Panc1 (cell line): ENCODE data around the gene TDRKH. TPM values are rescaled to one million over a fixed set of nuclear protein-coding genes. Genes with fewer than 3 reads are reported as not detected.

ENCODE experiments used
- ATAC-seq: fragments of 200-7000 bp; cut with Tn5 transposase; 2 replicates; pipeline ENCODE4 v1.9.1; 2020; ENCODE audit warnings: mild to moderate bottlenecking, moderate library complexity
- BruUV-seq: library from RNA; stranded (reverse); fragments of 400-500 nt; replicated peaks from 2 replicates; lab custom pipeline; 2021; lab: Mats Ljungman, UMichigan
- CTCF ChIA-PET: fragments of 300-600 bp; sonication (Branson Sonifier 250); formaldehyde crosslinking; loops from one replicate; lab custom pipeline; 2022; ENCODE audit warnings: antibody characterized with exemption; lab: Charles Lee
- POLR2A ChIA-PET: fragments of 300-600 bp; sonication (Branson Sonifier 250); formaldehyde crosslinking; loops from one replicate; lab custom pipeline; 2022; ENCODE audit warnings: antibody characterized with exemption; lab: Charles Lee
- DNase-seq: peaks from one replicate; pipeline ENCODE4 v3.0.0-alpha.2; 2010; ENCODE audit warnings: low read depth, low spot score
- H3K27ac ChIP-seq: 2 replicates; pipeline ENCODE4 v1.5.1; 2011; ENCODE audit warnings: mild to moderate bottlenecking, low read length, inconsistent platforms
- H3K27me3 ChIP-seq: fragments of 200-500 bp; sonication (Bioruptor generic); 2 replicates; pipeline ENCODE4 v1.6.0; 2014; ENCODE audit warnings: low read length, inconsistent platforms; ENCODE audit not compliant: control insufficient read depth, insufficient read depth
- H3K36me3 ChIP-seq: fragments of 200-500 bp; sonication (Bioruptor generic); 2 replicates; pipeline ENCODE4 v1.5.1; 2014; ENCODE audit warnings: inconsistent platforms, mild to moderate bottlenecking, low read length, moderate library complexity; ENCODE audit not compliant: control insufficient read depth, insufficient read depth
- H3K4me1 ChIP-seq: 2 replicates; pipeline ENCODE4 v1.5.1; 2011; ENCODE audit warnings: inconsistent platforms, mild to moderate bottlenecking, low read length, moderate library complexity; ENCODE audit not compliant: control insufficient read depth, insufficient read depth
- H3K4me3 ChIP-seq, 2 experiments: 2 replicates each; pipeline ENCODE4 v1.5.1; 2011 to 2012; ENCODE audit warnings: low read depth in 2 of 2, low read length in 2 of 2, mild to moderate bottlenecking in 2 of 2, inconsistent platforms in 1 of 2, moderate library complexity in 1 of 2
- H3K9me3 ChIP-seq: fragments of 200-500 bp; sonication (Bioruptor generic); 2 replicates; pipeline ENCODE4 v1.5.1; 2014; ENCODE audit warnings: low read depth, mild to moderate bottlenecking, inconsistent platforms, low read length, moderate library complexity; ENCODE audit not compliant: control insufficient read depth, insufficient read depth
- POLR2AphosphoS5 ChIP-seq: IDR thresholded peaks from 2 replicates; pipeline ENCODE4 v1.6.1; 2012; ENCODE audit warnings: mild to moderate bottlenecking, low read depth, low read length, moderate library complexity
- SIN3A ChIP-seq: IDR thresholded peaks from 2 replicates; pipeline ENCODE4 v1.6.1; 2012; ENCODE audit warnings: low read depth, mild to moderate bottlenecking, low read length, moderate library complexity, borderline replicate concordance; ENCODE audit not compliant: insufficient read depth
- TCF7L2 ChIP-seq: IDR thresholded peaks from 2 replicates; pipeline ENCODE4 v1.6.1; 2011; ENCODE audit warnings: mild to moderate bottlenecking, low read depth, low read length, inconsistent platforms
- in situ Hi-C: cut with HindIII; loops from 2 replicates; pipeline ENCODE4 v1.10.0; 2016; ENCODE audit warnings: low sequenced_read_pairs, low pct_unique_long_range_greater_than_20kb
- intact Hi-C: fragments of 100-400 bp; cut with micrococcal nuclease; formaldehyde crosslinking; loops from one replicate; pipeline ENCODE4 v1.10.0; 2022; ENCODE audit not compliant: unreplicated experiment
- total RNA-seq: library from RNA; stranded (reverse); gene quantifications from one replicate; pipeline ENCODE4 v1.2.1, GENCODE V29; 2021; ENCODE audit not compliant: unreplicated experiment
- TF ChIP-seq, protein P1 (sequence below), 2 experiments: IDR thresholded peaks; 2 replicates each; pipeline ENCODE4 v1.6.1; 2011 to 2012; ENCODE audit warnings: low read depth in 2 of 2, control low read depth in 1 of 2, low read length in 1 of 2, mild to moderate bottlenecking in 1 of 2, moderate library complexity in 1 of 2; ENCODE audit not compliant: insufficient read depth in 1 of 2
- TF ChIP-seq, protein P2 (sequence below): fragments of 450-650 bp; IDR thresholded peaks from 2 replicates; pipeline ENCODE4 v1.5.1; 2017; ENCODE audit warnings: mild to moderate bottlenecking

TDRKH gene
- total RNA-seq, 1 experiment from 2014 or later: 33.6 TPM

DNA sequence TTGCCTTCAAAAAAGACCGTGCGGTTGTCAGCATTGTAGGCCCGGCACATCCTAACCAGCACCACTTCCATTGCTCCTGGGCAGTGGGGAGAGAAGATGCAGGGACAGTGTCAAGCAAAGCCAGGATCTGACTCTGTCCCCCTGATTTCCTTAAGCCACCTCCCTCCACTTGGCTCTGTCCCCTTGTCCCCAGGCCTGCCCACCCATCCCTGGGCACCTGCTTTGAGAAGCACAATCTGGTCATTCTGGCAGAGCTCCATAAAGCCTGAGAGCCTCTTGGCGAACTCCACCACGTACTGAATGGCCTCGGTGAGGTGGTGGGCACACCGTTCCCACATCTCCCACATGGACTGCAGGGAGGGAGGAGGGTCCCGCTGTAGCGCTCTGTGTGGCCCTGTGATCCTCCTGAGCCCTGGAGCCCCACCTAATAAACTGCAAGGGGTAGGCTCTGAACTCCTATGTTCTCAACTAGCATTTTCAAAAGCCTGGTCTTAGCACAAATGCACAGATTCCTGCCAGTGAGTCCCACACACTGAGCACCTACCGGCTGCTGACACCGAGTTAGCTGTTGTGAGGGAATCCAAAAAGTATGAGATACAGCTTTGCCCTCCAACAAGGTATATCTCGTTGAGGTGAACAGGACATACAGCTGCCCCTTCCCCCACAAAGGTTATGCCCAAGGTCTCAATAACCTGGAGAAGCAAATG is 23.1 kb upstream of the TDRKH start:
- POLR2A ChIA-PET: no interaction called here
- DNase-seq: no peak
- no peak overlapping the region for H3K27ac ChIP-seq

DNA sequence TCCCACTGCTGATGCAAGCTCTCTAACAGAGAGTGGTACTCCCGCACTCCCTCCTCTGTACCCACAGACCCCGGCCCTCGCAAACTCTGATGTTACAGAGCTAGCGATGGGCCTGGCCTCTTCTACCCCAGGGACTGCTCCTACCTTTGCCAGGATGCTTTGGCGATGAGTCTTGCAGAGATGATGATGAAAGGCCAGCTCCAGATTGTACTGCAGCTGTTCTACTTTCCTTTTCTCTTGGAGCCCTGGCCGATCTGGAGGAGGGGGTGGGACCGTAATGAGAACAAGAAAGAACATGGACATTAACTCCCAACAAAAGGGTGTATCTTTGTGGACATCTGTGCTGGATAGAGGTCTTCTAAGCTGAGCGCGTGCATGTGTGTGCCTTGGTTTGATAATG is 20.9 kb upstream of the TDRKH start:
- no peak overlapping the region for H3K4me3 ChIP-seq
- H3K4me1 ChIP-seq: peaks cover 3% of the 10 kb centered on the region; the same call in 1 of the 2 replicates
- ATAC-seq (no peak), DNase-seq (no peak)
- H3K9me3 ChIP-seq: no peaks in the 10 kb centered on the region
- in situ Hi-C loops (no loop called here), intact Hi-C loops (no loop called here)
- H3K27me3 ChIP-seq: no peaks in the 10 kb centered on the region
- TF ChIP-seq, protein P1, sequence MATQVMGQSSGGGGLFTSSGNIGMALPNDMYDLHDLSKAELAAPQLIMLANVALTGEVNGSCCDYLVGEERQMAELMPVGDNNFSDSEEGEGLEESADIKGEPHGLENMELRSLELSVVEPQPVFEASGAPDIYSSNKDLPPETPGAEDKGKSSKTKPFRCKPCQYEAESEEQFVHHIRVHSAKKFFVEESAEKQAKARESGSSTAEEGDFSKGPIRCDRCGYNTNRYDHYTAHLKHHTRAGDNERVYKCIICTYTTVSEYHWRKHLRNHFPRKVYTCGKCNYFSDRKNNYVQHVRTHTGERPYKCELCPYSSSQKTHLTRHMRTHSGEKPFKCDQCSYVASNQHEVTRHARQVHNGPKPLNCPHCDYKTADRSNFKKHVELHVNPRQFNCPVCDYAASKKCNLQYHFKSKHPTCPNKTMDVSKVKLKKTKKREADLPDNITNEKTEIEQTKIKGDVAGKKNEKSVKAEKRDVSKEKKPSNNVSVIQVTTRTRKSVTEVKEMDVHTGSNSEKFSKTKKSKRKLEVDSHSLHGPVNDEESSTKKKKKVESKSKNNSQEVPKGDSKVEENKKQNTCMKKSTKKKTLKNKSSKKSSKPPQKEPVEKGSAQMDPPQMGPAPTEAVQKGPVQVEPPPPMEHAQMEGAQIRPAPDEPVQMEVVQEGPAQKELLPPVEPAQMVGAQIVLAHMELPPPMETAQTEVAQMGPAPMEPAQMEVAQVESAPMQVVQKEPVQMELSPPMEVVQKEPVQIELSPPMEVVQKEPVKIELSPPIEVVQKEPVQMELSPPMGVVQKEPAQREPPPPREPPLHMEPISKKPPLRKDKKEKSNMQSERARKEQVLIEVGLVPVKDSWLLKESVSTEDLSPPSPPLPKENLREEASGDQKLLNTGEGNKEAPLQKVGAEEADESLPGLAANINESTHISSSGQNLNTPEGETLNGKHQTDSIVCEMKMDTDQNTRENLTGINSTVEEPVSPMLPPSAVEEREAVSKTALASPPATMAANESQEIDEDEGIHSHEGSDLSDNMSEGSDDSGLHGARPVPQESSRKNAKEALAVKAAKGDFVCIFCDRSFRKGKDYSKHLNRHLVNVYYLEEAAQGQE (IDR thresholded peaks at IDR 0.05; ENCODE audit: insufficient read depth in 1 of 2, low read depth in 2 of 2, low read length in 1 of 2): no peak
- TF ChIP-seq SIN3A (no peak), TCF7L2 (no peak), POLR2AphosphoS5 (no peak)
- TF ChIP-seq, protein P2, sequence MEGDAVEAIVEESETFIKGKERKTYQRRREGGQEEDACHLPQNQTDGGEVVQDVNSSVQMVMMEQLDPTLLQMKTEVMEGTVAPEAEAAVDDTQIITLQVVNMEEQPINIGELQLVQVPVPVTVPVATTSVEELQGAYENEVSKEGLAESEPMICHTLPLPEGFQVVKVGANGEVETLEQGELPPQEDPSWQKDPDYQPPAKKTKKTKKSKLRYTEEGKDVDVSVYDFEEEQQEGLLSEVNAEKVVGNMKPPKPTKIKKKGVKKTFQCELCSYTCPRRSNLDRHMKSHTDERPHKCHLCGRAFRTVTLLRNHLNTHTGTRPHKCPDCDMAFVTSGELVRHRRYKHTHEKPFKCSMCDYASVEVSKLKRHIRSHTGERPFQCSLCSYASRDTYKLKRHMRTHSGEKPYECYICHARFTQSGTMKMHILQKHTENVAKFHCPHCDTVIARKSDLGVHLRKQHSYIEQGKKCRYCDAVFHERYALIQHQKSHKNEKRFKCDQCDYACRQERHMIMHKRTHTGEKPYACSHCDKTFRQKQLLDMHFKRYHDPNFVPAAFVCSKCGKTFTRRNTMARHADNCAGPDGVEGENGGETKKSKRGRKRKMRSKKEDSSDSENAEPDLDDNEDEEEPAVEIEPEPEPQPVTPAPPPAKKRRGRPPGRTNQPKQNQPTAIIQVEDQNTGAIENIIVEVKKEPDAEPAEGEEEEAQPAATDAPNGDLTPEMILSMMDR: no peak
- ChIA-PET CTCF (interaction anchor here (0.5 kb wide), 1 partner anchor 53 kb away, joined by 3 read pairs; no protein-coding TSS in a partner anchor), POLR2A (interaction anchor here (0.5 kb wide), 1 partner anchor 53 kb away, joined by 8 read pairs; no protein-coding TSS in a partner anchor)
- no peak overlapping the region for H3K27ac ChIP-seq
- no TSS peak for BruUV-seq
- H3K36me3 ChIP-seq: no peaks in the 10 kb centered on the region

More for the DNA sequence above, 23.1 kb upstream of the TDRKH start:
- ATAC-seq: no peak
- intact Hi-C loops (no loop called here), in situ Hi-C loops (no loop called here)
- no peaks in the 10 kb centered on the region for H3K27me3 ChIP-seq
- CTCF ChIA-PET: no interaction called here
- TF ChIP-seq SIN3A: no peak
- H3K9me3 ChIP-seq: no peaks in the 10 kb centered on the region
- H3K4me1 ChIP-seq: peaks cover 3% of the 10 kb centered on the region; the same call in 1 of the 2 replicates
- no peaks in the 10 kb centered on the region for H3K36me3 ChIP-seq
- H3K4me3 ChIP-seq: no peak overlapping the region
- BruUV-seq: no TSS peak

DNA sequence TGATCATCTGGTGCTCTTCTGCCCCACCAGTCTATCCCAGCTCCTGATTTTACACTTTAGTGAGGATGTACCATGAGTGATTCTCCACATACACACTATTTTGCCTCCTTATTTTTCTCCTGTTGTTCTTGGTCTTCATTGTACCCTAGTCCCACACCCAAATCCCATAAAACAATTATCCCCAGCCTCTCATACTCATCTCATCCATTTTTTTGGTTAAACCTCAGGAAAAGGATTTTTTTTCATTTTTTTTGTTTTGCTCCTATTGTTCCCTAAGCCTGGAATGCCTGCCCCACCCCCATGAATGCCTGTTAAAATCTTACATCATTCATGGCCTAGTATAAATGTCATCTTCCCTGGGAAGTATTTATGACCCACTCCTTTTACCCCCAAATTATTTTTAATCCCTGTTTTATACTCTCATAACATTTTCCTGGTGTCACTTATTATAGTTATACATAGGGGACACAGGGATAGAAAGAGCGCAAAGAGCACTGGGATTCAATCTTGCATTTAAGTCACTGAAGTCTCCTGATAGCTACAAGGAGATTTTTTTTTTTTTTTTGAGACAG is 19.8 kb upstream of the TDRKH start:
- in situ Hi-C loops (no loop called here), intact Hi-C loops (no loop called here)
- Histone ChIP-seq H3K36me3 (no peaks in the 10 kb centered on the region), H3K4me1 (peaks cover 3% of the 10 kb centered on the region), H3K27me3 (no peaks in the 10 kb centered on the region), H3K27ac (no peak overlapping the region), H3K9me3 (no peaks in the 10 kb centered on the region), H3K4me3 (no peak overlapping the region)
- ChIA-PET CTCF (no interaction called here), POLR2A (no interaction called here)
- no peak for TF ChIP-seq SIN3A
- TF ChIP-seq POLR2AphosphoS5: no peak
- TF ChIP-seq, protein P2: no peak
- TF ChIP-seq TCF7L2: no peak
- TF ChIP-seq, protein P1 (IDR thresholded peaks at IDR 0.05; ENCODE audit: insufficient read depth in 1 of 2, low read depth in 2 of 2, low read length in 1 of 2): no peak
- BruUV-seq: no TSS peak
- ATAC-seq (no peak), DNase-seq (no peak)
